HG03575 (cell line): ENCODE data around the gene TCERG1L.
"Not testable (repeated sequence)": the region's sequence is repeated elsewhere in the genome, so short reads cannot be mapped to it uniquely, and the experiment has no call there.

ENCODE experiments used
- ATAC-seq: cut with Tn5 transposase; IDR thresholded peaks from one replicate; pipeline ENCODE4 v1.9.1; 2021; ENCODE audit not compliant: unreplicated experiment, insufficient number of reproducible peaks, low FRiP score; ENCODE audit errors: extremely low read depth

The TCERG1L gene

GRCh38 chr10:131111007-131111406 is 200.5 kb downstream of the TCERG1L start:
- ATAC-seq: no peak

- ATAC-seq: no peak
Measured at GRCh38 chr10:131110241-131110783, 201.2 kb downstream of the TCERG1L start.

GRCh38 chr10:131109726-131110125 is 201.8 kb downstream of the TCERG1L start:
- ATAC-seq: no peak

- no peak for ATAC-seq
Measured at GRCh38 chr10:131109291-131109690, 202.2 kb downstream of the TCERG1L start.

- ATAC-seq: no peak
Measured at GRCh38 chr10:131107970-131108369, 203.6 kb downstream of the TCERG1L start.

- no peak for ATAC-seq
Measured at GRCh38 chr10:131102676-131103075, 208.8 kb downstream of the TCERG1L start.

- no peak for ATAC-seq
Measured at GRCh38 chr10:131102147-131102546, 209.4 kb downstream of the TCERG1L start.

GRCh38 chr10:131100418-131101410 is 210.8 kb downstream of the TCERG1L start:
- ATAC-seq: not testable (repeated sequence)

GRCh38 chr10:131099028-131099726 is 212.3 kb downstream of the TCERG1L start:
- no peak for ATAC-seq

GRCh38 chr10:131098416-131098952 is 213.0 kb downstream of the TCERG1L start:
- ATAC-seq: no peak

GRCh38 chr10:131096031-131096430 is 215.5 kb downstream of the TCERG1L start:
- no peak for ATAC-seq

GRCh38 chr10:131095313-131095580 is 216.3 kb downstream of the TCERG1L start:
- ATAC-seq: no peak

- ATAC-seq: no peak
Measured at GRCh38 chr10:131094527-131095312, 216.8 kb downstream of the TCERG1L start.

- no peak for ATAC-seq
Measured at GRCh38 chr10:131093795-131094366, 217.6 kb downstream of the TCERG1L start.

GRCh38 chr10:131093346-131093745 is 218.2 kb downstream of the TCERG1L start:
- no peak for ATAC-seq

- ATAC-seq: no peak
Measured at GRCh38 chr10:131092876-131093275, 218.6 kb downstream of the TCERG1L start.

- ATAC-seq: no peak
Measured at GRCh38 chr10:131092386-131092785, 219.1 kb downstream of the TCERG1L start.

GRCh38 chr10:131091682-131092081 is 219.8 kb downstream of the TCERG1L start:
- no peak for ATAC-seq
